ENCODE measurements around the gene CADPS.

The CADPS gene

DNA sequence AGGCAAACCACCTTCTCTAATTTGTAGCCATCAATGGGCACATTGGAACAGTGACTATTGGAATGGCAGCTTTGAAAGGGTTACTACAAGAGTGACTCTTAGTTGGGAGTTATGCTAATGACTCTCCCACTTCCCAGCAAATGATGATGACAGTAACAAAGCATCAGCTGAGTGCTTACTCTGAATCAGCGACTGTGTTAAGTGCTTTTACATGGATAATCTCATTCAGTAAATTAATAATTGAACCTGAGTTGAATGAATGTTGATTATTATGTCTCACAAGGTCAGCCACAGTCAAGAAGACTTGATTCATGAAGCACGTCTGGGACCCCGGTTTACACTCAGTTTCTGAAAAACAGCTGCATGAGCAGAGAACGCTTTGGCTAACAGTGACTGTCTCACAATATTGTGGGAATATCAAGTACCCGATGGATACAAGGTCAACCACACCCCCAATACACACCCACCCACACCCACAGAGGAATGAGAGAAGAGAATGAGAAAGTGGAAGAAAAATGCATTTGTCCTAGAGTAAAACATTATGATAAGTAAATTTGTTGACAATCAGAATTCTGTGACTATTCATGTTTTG is 259.9 kb downstream of the CADPS start:
- H3K4me3 ChIP-seq = no peak overlapping the region
- H3K27ac ChIP-seq = no peak overlapping the region
- no peak for DNase-seq
- H3K27me3 ChIP-seq = peaks cover 0 to 2% of the 10 kb centered on the region in 2 donors
- no peaks in the 10 kb centered on the region for H3K4me1 ChIP-seq
- intact Hi-C loops (cut with DNase I; ENCODE audit: low total_unique reads) = no loop called here
- TF ChIP-seq CTCF (IDR thresholded peaks at IDR 0.05) = no peak
- H3K9me3 ChIP-seq = no peaks in the 10 kb centered on the region
- no peaks in the 10 kb centered on the region for H3K36me3 ChIP-seq

DNA sequence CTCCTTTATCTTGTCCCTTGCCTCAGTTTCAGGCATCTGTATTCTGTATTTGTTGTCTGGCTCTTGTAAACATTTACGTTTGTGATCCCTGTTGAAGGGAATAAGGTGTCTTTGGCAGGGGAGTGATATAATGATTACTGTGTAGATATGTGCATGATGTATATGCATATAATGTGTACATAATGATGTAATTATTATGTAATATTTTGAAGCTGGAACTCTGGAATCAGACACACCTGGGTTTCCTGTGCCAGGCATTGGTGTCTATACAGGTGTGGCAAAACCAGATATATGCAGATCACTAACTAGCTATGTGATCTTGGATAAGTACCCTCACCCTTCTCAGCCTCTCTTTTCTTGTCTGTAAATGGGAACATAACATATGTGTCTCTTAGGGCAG is 260.7 kb downstream of the CADPS start:
- H3K9me3 ChIP-seq = no peaks in the 10 kb centered on the region
- H3K27ac ChIP-seq = no peak overlapping the region
- no peak overlapping the region for H3K4me3 ChIP-seq
- no peak for TF ChIP-seq CTCF (IDR thresholded peaks at IDR 0.05)
- intact Hi-C loops (cut with DNase I; ENCODE audit: low total_unique reads) = no loop called here
- no peaks in the 10 kb centered on the region for H3K36me3 ChIP-seq
- no peaks in the 10 kb centered on the region for H3K4me1 ChIP-seq
- H3K27me3 ChIP-seq = peaks cover 0 to 2% of the 10 kb centered on the region in 2 donors
- DNase-seq = no peak

GRCh38 chr3:62611541-62612240 is 263.5 kb downstream of the CADPS start:
- H3K27me3 ChIP-seq = peaks cover 0 to 2% of the 10 kb centered on the region in 2 donors
- H3K4me3 ChIP-seq = no peak overlapping the region
- H3K36me3 ChIP-seq = no peaks in the 10 kb centered on the region
- H3K27ac ChIP-seq = no peak overlapping the region
- TF ChIP-seq CTCF (IDR thresholded peaks at IDR 0.05) = no peak
- no peak for DNase-seq
- peaks cover 0 to 12% (median 7%) of the 10 kb centered on the region in 4 donors for H3K4me1 ChIP-seq
- intact Hi-C loops (cut with DNase I; ENCODE audit: low total_unique reads) = no loop called here
- H3K9me3 ChIP-seq = no peaks in the 10 kb centered on the region

GRCh38 chr3:62607287-62608029 is 267.8 kb downstream of the CADPS start:
- Histone ChIP-seq H3K9me3 (no peaks in the 10 kb centered on the region), H3K27me3 (no peaks in the 10 kb centered on the region), H3K36me3 (no peaks in the 10 kb centered on the region), H3K4me3 (no peak overlapping the region), H3K27ac (no peak overlapping the region), H3K4me1 (peaks cover 0 to 18% (median 7%) of the 10 kb centered on the region in 4 donors)
- intact Hi-C loops (cut with DNase I; ENCODE audit: low total_unique reads) = no loop called here
- TF ChIP-seq CTCF (IDR thresholded peaks at IDR 0.05) = no peak
- DNase-seq = no peak

DNA sequence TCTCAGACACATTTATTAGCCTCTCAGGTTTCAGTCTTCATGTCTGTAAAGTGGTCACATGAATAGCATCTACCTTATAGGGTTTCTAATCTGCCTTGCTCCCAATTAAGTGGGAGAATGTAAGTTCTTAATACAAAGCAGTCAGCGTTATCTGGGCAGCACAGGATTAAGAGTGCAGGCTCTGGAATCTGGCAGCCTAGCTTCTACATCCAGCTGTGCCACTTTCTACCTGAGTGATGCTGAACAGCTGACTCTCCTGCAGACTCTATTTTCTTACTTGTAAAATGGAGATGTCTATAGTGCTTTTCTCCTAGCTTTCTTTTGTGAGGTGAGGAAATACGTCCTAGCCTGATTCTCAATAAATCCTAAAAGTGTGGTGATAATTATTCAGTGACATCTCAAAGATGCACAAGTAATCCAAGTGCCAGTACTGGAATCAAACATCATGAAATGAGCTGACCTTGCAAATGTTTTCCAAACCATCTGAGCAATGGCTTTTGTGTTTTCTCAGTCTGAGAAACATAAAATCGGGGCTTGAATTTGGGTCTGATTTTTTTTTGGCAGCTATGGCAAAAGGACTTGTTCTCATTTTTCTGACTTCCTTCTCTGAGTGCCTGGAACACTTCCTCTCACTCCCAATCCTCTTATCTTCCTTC is 269.7 kb downstream of the CADPS start:
- TF ChIP-seq CTCF (IDR thresholded peaks at IDR 0.05) = no peak
- H3K27me3 ChIP-seq = no peaks in the 10 kb centered on the region
- peaks cover 0 to 18% (median 7%) of the 10 kb centered on the region in 4 donors for H3K4me1 ChIP-seq
- H3K9me3 ChIP-seq = no peaks in the 10 kb centered on the region
- no peaks in the 10 kb centered on the region for H3K36me3 ChIP-seq
- no peak overlapping the region for H3K27ac ChIP-seq
- intact Hi-C loops (cut with DNase I; ENCODE audit: low total_unique reads) = no loop called here
- no peak overlapping the region for H3K4me3 ChIP-seq
- no peak for DNase-seq
